NCI-H510A (cell line): ENCODE results near the gene BMPER.

Experiments used
- DNase-seq: peaks from one replicate; lab custom pipeline; 2025; lab: John Stamatoyannopoulos, UW

The BMPER gene

DNA sequence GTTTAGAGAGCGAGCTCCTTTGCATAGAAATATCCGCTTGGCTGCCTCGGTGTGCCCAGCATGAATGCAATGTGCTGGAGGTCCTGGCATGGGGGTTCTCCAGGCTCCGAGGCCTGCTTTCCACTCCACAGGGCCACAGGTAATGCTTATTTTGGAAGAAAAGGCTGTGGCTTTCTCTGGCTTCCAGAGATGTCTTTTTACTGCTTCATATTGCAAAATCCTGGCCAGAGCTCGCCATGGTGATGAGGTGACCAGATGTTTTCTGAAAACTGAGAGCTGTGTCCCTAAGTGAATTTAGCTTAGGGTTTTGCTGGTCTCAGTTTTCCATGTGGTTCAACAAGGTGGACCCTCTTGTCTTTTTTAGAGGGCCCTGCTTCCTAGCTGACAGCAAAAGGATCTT is 65.2 kb downstream of the BMPER start:
- no peak for DNase-seq

DNA sequence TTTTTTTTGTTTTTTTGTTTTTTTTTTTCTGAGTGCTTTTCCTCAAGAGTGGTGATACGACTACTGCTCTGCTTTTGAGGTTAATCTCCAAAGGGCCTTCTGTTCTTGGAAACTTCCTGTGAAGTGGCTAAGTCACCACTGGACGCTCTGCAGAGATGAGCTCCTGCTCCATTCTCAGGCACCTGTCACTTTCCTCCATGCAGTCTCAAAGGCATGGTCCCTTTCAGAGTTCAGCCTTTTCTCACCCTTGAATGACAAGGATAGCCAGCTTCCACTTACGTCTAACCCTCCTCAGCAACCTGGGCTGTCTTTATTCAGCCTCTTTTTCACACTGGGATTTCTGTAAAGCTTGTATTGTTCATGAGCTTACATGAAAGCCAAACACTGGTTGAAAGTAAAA is 65.8 kb downstream of the BMPER start:
- no peak for DNase-seq

GRCh38 chr7:33973231-33974015 is 68.1 kb downstream of the BMPER start:
- DNase-seq: no peak

GRCh38 chr7:33979300-33979806 is 74.0 kb downstream of the BMPER start:
- DNase-seq: no peak

- no peak for DNase-seq
Observed at GRCh38 chr7:33979807-33980355, 74.5 kb downstream of the BMPER start.

- no peak for DNase-seq
Observed at GRCh38 chr7:33981226-33981625, 75.9 kb downstream of the BMPER start.

GRCh38 chr7:33981671-33982424 is 76.5 kb downstream of the BMPER start:
- no peak for DNase-seq

DNA sequence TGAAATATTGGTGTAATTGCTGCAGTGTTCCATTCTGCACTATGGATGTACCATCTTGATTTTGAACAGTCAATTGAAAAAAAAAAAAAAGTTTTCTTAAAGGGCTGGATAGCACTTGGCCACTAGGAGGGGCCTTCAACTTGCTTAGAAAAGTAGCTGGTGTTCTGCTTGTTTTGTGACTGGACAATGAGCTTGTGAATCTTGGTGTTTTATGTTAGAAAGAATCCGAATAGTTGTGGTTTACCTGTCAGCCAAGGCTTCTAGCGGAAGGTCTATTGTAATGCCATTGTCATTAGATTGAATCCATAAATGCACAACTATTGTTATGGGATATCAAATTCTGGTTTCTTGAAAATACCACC is 77.1 kb downstream of the BMPER start:
- no peak for DNase-seq

- no peak for DNase-seq
Observed at GRCh38 chr7:33986451-33986850, 81.1 kb downstream of the BMPER start.

DNA sequence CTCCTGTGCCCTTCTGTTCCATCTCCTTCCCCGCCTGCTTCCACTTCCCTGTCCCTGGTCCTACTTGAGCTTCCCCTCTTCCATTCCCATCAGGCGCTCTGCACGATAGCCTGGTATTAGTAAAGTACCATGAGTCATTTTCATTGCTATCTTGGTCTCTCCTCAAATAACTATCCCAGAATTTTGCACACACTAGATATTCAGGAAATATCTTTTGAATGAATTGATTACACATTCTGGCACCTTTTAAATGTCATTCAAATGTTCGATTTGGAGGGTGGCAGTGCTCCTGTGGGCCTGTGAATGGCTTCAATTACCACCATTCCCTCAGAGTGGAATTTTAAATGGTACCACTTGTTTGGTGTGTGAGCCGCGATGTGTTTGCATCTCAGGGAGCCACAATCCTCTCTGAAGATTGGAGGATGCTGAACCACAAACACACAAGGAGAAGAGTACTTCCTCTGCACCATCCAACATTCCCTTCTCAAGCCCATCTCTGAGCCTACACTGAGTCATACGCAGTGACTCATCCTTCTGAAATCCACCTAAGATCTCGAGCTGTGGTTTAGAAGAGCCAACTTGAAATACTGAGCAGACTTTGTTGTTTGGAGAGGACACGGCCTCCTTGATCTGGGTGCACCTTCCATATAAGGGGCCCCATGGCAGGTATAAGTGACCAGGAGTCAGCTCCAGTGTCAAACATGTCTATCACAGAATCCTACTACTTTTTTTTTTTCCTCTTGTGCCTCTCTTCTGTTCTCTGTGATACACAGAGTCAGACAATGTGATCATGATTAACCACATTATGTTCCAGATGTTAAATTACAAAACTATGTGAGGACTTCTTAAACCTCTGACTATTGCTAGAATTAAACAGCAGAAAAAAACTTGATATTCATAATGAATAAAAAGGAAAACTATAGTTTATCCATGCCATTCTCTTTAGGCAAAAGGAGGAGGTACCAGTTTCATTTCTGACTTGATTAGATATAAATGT is 81.9 kb downstream of the BMPER start:
- peak; percentile 14 for DNase-seq

- DNase-seq: no peak
Observed at GRCh38 chr7:33996899-33997298, 91.6 kb downstream of the BMPER start.

DNA sequence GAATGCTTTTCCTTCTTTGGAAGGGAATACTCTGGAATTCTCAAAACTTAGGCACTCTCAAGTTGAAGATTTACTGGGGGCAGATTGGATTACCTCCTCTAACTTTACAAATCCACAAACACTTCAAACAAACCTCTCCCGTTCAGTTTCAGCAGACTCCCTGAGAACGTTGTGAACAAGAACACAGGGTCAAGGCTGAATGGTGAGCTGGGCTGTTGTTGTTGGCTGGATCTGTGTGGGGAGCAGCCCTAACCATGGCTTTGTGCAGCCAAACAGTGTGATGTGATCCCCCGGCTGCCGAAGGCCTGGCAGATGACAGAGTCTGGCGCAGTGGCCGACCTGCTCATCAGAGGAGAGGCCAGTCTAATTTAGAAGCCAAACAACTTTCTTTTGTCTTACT is 93.1 kb downstream of the BMPER start:
- no peak for DNase-seq

- no peak for DNase-seq
Observed at GRCh38 chr7:34011017-34011695, 105.8 kb downstream of the BMPER start.

- no peak for DNase-seq
Observed at GRCh38 chr7:34011696-34012095, 106.4 kb downstream of the BMPER start.

DNA sequence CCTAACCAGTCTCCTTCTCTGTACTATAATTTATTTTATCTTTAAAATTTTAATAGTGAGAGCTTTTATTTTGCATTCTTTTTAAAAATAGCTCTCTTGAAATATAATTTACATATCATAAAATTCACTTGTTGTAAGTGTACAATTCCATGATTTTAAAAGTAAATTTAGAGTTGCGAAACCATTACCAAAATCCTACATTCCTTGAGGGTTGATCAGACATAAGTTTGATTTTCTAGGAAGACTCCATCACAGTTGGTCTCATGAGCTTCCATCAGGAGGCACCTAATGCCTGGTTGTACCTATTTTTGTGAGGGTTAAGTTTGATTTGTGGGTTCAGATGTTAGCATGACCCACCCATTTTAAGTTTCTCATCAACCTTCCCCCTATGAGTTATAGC is 108.1 kb downstream of the BMPER start:
- no peak for DNase-seq

- no peak for DNase-seq
Observed at GRCh38 chr7:34015651-34016050, 110.3 kb downstream of the BMPER start.

DNA sequence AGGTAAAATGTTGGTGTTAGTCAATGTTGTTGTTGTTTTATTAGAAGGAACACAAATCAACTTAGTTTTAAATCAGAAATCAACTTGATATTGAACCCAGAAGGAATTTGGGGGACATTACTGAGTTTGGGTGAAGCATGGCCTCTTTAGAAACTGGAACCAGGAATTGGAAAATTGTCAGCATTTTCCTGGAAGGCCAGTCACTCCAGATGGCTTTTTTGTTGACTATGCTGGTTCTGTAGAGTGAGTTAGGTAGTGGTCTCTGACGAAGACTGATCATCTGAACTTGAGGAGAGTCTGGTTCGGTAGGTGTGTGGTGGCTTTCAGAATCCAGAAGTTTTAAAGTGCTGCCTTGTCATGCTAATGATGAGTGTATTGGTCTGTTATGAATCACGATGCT is 111.5 kb downstream of the BMPER start:
- no peak for DNase-seq

- peak; percentile 48 for DNase-seq
Observed at GRCh38 chr7:34019301-34019790, 114.0 kb downstream of the BMPER start.

GRCh38 chr7:34022626-34023025 is 117.3 kb downstream of the BMPER start:
- DNase-seq: no peak

DNA sequence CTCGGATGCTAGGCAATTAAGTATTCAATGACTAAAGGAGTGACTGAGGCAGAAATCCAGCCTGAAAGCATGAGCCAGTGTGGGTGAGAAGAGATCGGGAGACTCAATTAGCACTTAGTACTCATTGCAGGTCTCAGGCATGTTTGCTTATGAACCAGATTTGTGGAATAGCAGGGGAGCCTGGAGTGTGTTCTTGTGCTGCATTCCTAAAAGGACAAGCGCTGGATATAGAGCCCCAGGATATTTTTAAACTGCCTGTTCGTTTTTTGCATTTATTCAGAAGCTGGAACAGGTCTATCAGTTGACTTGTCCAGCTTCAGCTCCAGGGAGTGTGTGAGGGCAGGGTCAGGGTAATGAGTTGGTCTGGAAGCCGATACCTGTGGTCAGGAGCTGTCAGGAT is 120.3 kb downstream of the BMPER start:
- DNase-seq: no peak
